H1 (cell line): ENCODE results near the gene SPRN.

Experiments
- BACH1 ChIP-seq: IDR thresholded peaks from 2 replicates; pipeline ENCODE4 v1.6.1; 2012; ENCODE audit warnings: low read length, improper control_type of control experiment
- CBX5 ChIP-seq: fragments of 300-800, 300-1000 bp; sonication (generic); IDR thresholded peaks from 2 replicates; pipeline ENCODE4 v1.7.1; 2016; ENCODE audit warnings: antibody characterized with exemption, low read length, low read depth
- CBX8 ChIP-seq: fragments of 300-800, 300-1000 bp; sonication (generic); IDR thresholded peaks from 2 replicates; pipeline ENCODE4 v1.7.1; 2016; ENCODE audit warnings: low read depth, low read length, borderline replicate concordance
- CEBPB ChIP-seq: IDR thresholded peaks from 2 replicates; pipeline ENCODE4 v1.6.1; 2012; ENCODE audit warnings: low read depth, low read length
- CHD2 ChIP-seq: IDR thresholded peaks from 2 replicates; pipeline ENCODE4 v1.6.1; 2012; ENCODE audit warnings: low read length, improper control_type of control experiment
- CTCF ChIP-seq, 3 experiments: IDR thresholded peaks; 1 replicate in 2 of 3; 2 replicates in 1 of 3; pipeline versions ENCODE4 v1.5.1 to v1.6.1; 2011; ENCODE audit warnings: low read length in 3 of 3, mild to moderate bottlenecking in 3 of 3, inconsistent platforms in 2 of 3, low read depth in 1 of 3, moderate library complexity in 1 of 3; ENCODE audit not compliant: insufficient read depth in 1 of 3; ENCODE audit errors: control extremely low read depth in 1 of 3
- MAX ChIP-seq: IDR thresholded peaks from 2 replicates; pipeline ENCODE4 v1.6.1; 2012; ENCODE audit warnings: inconsistent platforms
- NRF1 ChIP-seq: IDR thresholded peaks from 2 replicates; pipeline ENCODE4 v1.6.1; 2011; ENCODE audit warnings: mild to moderate bottlenecking, low read depth, low read length, improper control_type of control experiment
- POLR2A ChIP-seq, 2 experiments: IDR thresholded peaks; 1 replicate in 1 of 2; 2 replicates in 1 of 2; pipeline ENCODE4 v1.6.1; 2011; ENCODE audit warnings: low read depth in 2 of 2, low read length in 2 of 2, mild to moderate bottlenecking in 2 of 2; ENCODE audit errors: control extremely low read depth in 1 of 2
- RFX5 ChIP-seq: IDR thresholded peaks from 2 replicates; pipeline ENCODE4 v1.6.1; 2011; ENCODE audit warnings: low read depth, low read length, improper control_type of control experiment, borderline replicate concordance
- RNF2 ChIP-seq: fragments of 200-900, 300-1000 bp; sonication (generic); IDR thresholded peaks from 2 replicates; pipeline ENCODE4 v1.7.1; 2016; ENCODE audit warnings: borderline replicate concordance, low read depth, mild to moderate bottlenecking, antibody characterized with exemption, low read length; ENCODE audit not compliant: poor library complexity, severe bottlenecking; ENCODE audit errors: missing control alignments
- SRF ChIP-seq: IDR thresholded peaks from 2 replicates; pipeline ENCODE4 v1.6.1; 2011; ENCODE audit warnings: mild to moderate bottlenecking, low read depth, low read length, moderate library complexity
- TAF1 ChIP-seq: IDR thresholded peaks from 2 replicates; pipeline ENCODE4 v1.6.1; 2011; ENCODE audit warnings: mild to moderate bottlenecking, low read depth, low read length
- TBP ChIP-seq: IDR thresholded peaks from 2 replicates; pipeline ENCODE4 v1.6.1; 2011; ENCODE audit warnings: low read depth, low read length, improper control_type of control experiment

DNA sequence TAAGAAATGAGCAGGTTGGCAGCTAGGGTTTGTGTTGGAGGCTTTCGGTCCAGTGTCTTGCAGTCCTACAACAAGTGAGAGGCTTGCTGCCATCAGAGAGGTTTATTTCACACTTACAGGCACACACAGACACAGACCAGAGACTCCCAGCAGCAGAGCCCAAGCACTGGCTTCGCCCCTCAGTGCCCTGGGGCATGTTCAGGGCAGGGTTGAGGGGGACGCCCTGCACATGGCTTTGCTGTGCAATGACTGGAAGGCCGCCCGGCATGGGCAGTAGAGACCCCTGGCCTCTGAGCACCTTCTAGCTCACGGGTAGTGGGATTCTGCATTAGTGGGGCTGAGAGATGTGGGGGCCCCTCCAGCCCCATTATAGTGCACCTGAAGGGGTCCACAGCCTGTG, 3.8 kb downstream of the SPRN start:
- TF ChIP-seq CTCF (IDR thresholded peaks at IDR 0.05; ENCODE audit: control extremely low read depth in 1 of 3, insufficient read depth in 1 of 3, low read depth in 1 of 3, low read length in 3 of 3), result no peak
- TF ChIP-seq CBX5, result no peak
- TF ChIP-seq SRF, result no peak
- no peak for TF ChIP-seq TAF1
- TF ChIP-seq POLR2A (IDR thresholded peaks at IDR 0.05; ENCODE audit: control extremely low read depth in 1 of 2, low read depth in 2 of 2, low read length in 2 of 2), result no peak
- TF ChIP-seq NRF1, result no peak
- no peak for TF ChIP-seq RNF2
- no peak for TF ChIP-seq TBP
- no peak for TF ChIP-seq RFX5
- TF ChIP-seq BACH1, result no peak
- TF ChIP-seq MAX, result no peak
- no peak for TF ChIP-seq CHD2
- TF ChIP-seq CBX8, result no peak
- no peak for TF ChIP-seq CEBPB
